Measurements from ENCODE around the gene EXOC1. TPM values are rescaled to one million over a fixed set of nuclear protein-coding genes. Genes with fewer than 3 reads are reported as not detected.

Gene EXOC1
- 61.0 and 70.6 TPM in 2 replicates for total RNA-seq

GRCh38 chr4:55853484-55854046 lies at the start of gene EXOC1:
Gene EXOC1, plus strand, starts transcription at chr4:55853648. Its CDS starts 4,676 bp downstream, at chr4:55858324.

GRCh38 chr4:55819634-55820033 lies 33.8 kb upstream of the EXOC1 start, which contains the start of gene EXOC1L:
Gene EXOC1L, plus strand, starts transcription at chr4:55819790. Its CDS starts 237 bp downstream, at chr4:55820027.

GRCh38 chr4:55948726-55949481 lies 95.5 kb downstream of the EXOC1 start, which contains the start of gene CEP135:
Gene CEP135, plus strand, starts transcription at chr4:55948945. Its CDS starts 3,186 bp downstream, at chr4:55952131.

Small RNAs within 50 kb of the gene (small RNA-seq; reads per million reads assigned to genes)
- gene RNU6-652P, result not detected

Other genes starting within 250 kb of the EXOC1 start
- gene NMU, start 217.3 kb upstream of the EXOC1 start, total RNA-seq, result 0.13 and 0.22 TPM in 2 replicates
- not detected in 2 replicates for gene EXOC1L, start 33.9 kb upstream of the EXOC1 start, total RNA-seq
- 8.0 and 9.3 TPM in 2 replicates for gene CEP135, start 95.3 kb downstream of the EXOC1 start, total RNA-seq

All from articular chondrocyte of knee joint (primary cell).